Spleen (tissue), 7 donors: ENCODE measurements around the gene ARR3.
"Not testable (repeated sequence)": the region's sequence is repeated elsewhere in the genome, so short reads cannot be mapped to it uniquely, and the experiment has no call there.

Source experiments
- POLR2A ChIP-seq, 3 donors: fragments of 450-650 bp; IDR thresholded peaks; one replicate each; pipeline ENCODE4 v1.5.1; 2017; ENCODE audit warnings: antibody characterized with exemption in 3 of 3, mild to moderate bottlenecking in 1 of 3
- TF ChIP-seq, protein P1 (sequence below), 11 experiments: fragments of 200-600 bp in 7 of 11; fragments of 450-650 bp in 4 of 11; sonication (generic) in 4 of 11; IDR thresholded peaks in 8 of 11; conservative IDR thresholded peaks in 3 of 11; 1 replicate in 7 of 11; 2 replicates in 4 of 11; pipeline versions ENCODE4 v1.4.0 to v1.8.0; 2016 to 2021; ENCODE audit warnings: antibody characterized with exemption in 11 of 11, inconsistent platforms in 4 of 11, mild to moderate bottlenecking in 1 of 11
- donor health status: DM: no; HTN: no; CAD: no; lungs with moderate emphysema.
- donor health status: DM: no; HTN: no; CAD: no.
- donor health status: DM: no; HTN: no; CAD: no.

DNA sequence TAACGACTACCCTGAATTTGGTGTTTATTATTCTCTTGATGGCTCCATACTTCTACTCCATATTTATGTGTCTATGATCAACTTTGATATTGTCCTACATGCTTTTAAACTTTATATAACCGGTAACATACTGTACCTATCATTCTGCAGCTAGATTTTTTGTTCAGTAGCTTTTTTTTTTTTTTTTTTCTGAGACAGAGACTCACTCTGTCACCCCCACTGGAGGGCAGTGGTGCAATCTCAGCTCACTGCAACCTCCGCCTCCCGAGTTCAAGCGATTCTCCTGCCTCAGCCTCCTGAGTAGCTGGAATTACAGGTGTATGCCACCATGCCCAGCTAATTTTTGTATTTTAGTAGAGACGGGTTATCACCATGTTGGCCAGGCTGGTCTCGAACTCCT lies 5.9 kb downstream of the ARR3 start:
- TF ChIP-seq POLR2A (IDR thresholded peaks at IDR 0.05): not testable (repeated sequence)
- TF ChIP-seq, protein P1, sequence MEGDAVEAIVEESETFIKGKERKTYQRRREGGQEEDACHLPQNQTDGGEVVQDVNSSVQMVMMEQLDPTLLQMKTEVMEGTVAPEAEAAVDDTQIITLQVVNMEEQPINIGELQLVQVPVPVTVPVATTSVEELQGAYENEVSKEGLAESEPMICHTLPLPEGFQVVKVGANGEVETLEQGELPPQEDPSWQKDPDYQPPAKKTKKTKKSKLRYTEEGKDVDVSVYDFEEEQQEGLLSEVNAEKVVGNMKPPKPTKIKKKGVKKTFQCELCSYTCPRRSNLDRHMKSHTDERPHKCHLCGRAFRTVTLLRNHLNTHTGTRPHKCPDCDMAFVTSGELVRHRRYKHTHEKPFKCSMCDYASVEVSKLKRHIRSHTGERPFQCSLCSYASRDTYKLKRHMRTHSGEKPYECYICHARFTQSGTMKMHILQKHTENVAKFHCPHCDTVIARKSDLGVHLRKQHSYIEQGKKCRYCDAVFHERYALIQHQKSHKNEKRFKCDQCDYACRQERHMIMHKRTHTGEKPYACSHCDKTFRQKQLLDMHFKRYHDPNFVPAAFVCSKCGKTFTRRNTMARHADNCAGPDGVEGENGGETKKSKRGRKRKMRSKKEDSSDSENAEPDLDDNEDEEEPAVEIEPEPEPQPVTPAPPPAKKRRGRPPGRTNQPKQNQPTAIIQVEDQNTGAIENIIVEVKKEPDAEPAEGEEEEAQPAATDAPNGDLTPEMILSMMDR (IDR thresholded peaks at IDR 0.05 in 8 of 11, conservative IDR thresholded peaks at IDR 0.05 in 3 of 11): not testable (repeated sequence)
